ENCODE results near the gene RTP5.
"Not testable (repeated sequence)": the region's sequence is repeated elsewhere in the genome, so short reads cannot be mapped to it uniquely, and the experiment has no call there.

RTP5 gene

GRCh38 chr2:241904011-241904718 is 34.6 kb downstream of the RTP5 start:
- DNase-seq = no peak

GRCh38 chr2:241904791-241905710 is 35.5 kb downstream of the RTP5 start:
- no peak for DNase-seq

GRCh38 chr2:241905716-241906377 is 36.3 kb downstream of the RTP5 start:
- no peak for DNase-seq

- not testable (repeated sequence) for DNase-seq
These were observed 36.8 kb downstream of the RTP5 start for GRCh38 chr2:241906378-241906770.

GRCh38 chr2:241906826-241907570 is 37.5 kb downstream of the RTP5 start:
- DNase-seq = no peak

GRCh38 chr2:241907831-241908230 is 38.3 kb downstream of the RTP5 start:
- DNase-seq = not testable (repeated sequence)

GRCh38 chr2:241908686-241909420 is 39.3 kb downstream of the RTP5 start:
- DNase-seq = no peak

GRCh38 chr2:241909769-241910168 is 40.2 kb downstream of the RTP5 start:
- no peak for DNase-seq

- DNase-seq = no peak
These were observed 41.3 kb downstream of the RTP5 start for GRCh38 chr2:241910604-241911520.

- DNase-seq = no peak
These were observed 42.0 kb downstream of the RTP5 start for GRCh38 chr2:241911551-241911950.

- no peak for DNase-seq
These were observed 42.6 kb downstream of the RTP5 start for GRCh38 chr2:241912021-241912555.

GRCh38 chr2:241913703-241914102 is 44.2 kb downstream of the RTP5 start:
- no peak for DNase-seq

GRCh38 chr2:241914542-241914941 is 45.0 kb downstream of the RTP5 start:
- no peak for DNase-seq

- not testable (repeated sequence) for DNase-seq
These were observed 52.1 kb downstream of the RTP5 start for GRCh38 chr2:241921631-241922030.

- no peak for DNase-seq
These were observed 52.9 kb downstream of the RTP5 start for GRCh38 chr2:241922411-241922810.

GRCh38 chr2:241922816-241923601 is 53.5 kb downstream of the RTP5 start:
- DNase-seq = not testable (repeated sequence)

All from activated CD4-positive, alpha-beta T cell treated with anti-CD3 and anti-CD28 coated beads for 1 hour (primary cell).